Activated CD8-positive, alpha-beta memory T cell treated with anti-CD3 and anti-CD28 coated beads for 36 hours (primary cell): ENCODE data around the gene TOM1L2. TPM values are rescaled to one million over a fixed set of nuclear protein-coding genes. Genes with fewer than 3 reads are reported as not detected.

Source experiments
- CTCF ChIA-PET: fragments of 350-600 bp; sonication (Branson Sonifier 250); formaldehyde crosslinking; loops from one replicate; lab custom pipeline; 2021; ENCODE audit warnings: antibody characterized with exemption; lab: Charles Lee
- POLR2A ChIA-PET: fragments of 350-600 bp; sonication (Branson Sonifier 250); formaldehyde crosslinking; loops from one replicate; lab custom pipeline; 2021; ENCODE audit warnings: antibody characterized with exemption; lab: Charles Lee
- total RNA-seq, 2 experiments: library from RNA; stranded (reverse); gene quantifications; one replicate each; pipeline ENCODE4 v1.2.3, GENCODE V29; 2021

The TOM1L2 gene
- total RNA-seq, 2 experiments from 2014 or later, result 7.9 to 9.8 TPM

DNA sequence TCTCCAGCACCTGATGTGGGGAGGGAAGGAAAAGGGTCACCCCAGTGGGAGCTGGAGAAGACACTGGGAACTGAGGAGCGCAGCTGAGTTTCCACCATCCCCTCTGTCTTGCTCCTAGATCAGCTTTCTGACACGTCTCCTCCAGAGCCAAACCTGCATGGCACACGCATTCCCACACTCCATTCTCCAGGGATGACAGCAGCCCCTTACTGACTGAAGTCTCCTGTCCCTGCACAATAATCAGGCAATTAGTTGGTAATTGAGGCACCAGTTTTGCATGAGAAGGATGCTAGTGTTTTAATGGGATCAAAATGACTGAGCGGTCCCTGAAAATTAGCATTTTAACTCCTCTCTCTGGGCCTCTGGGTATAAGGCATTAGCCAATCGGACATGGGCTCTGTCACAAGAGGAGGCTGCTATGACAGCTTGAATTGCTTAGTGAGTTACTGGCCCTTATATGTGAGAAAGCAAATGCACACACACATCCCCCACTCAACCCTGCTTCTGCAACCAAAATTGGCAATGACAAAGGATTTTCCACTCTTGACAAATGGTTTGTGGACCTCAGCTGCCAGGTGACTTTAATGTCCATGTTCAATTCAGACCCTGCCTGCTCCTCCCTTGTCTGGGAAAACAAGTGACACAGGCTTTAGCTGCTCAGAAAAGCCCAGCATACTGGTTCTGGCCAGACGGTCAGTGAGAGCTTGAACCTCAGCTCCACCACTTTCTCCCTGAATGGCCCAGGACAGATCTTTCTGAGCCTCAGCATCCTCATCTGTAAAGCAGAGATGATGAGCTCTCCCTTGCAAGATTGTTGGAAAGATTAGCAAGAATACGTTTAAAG lies 78.2 kb downstream of the TOM1L2 start:
- ChIA-PET POLR2A (no interaction called here), CTCF (no interaction called here)

- CTCF ChIA-PET, result no interaction called here
- POLR2A ChIA-PET, result no interaction called here
Observed at GRCh38 chr17:17892731-17893130, 79.5 kb downstream of the TOM1L2 start.

GRCh38 chr17:17892009-17892408 lies 80.2 kb downstream of the TOM1L2 start:
- POLR2A ChIA-PET, result no interaction called here
- CTCF ChIA-PET, result interaction anchor here (0.7 to 0.9 kb wide), 3 partner anchors 78 to 141 kb away, joined by 3 read pairs; no protein-coding TSS in a partner anchor

- ChIA-PET POLR2A (no interaction called here), CTCF (interaction anchor here (0.6 to 1.8 kb wide), 9 partner anchors 16 to 148 kb away, joined by 3 to 5 read pairs (median 3); partner anchors contain the start of genes ATPAF2 and GID4)
Observed at GRCh38 chr17:17890773-17891759, 81.1 kb downstream of the TOM1L2 start.

DNA sequence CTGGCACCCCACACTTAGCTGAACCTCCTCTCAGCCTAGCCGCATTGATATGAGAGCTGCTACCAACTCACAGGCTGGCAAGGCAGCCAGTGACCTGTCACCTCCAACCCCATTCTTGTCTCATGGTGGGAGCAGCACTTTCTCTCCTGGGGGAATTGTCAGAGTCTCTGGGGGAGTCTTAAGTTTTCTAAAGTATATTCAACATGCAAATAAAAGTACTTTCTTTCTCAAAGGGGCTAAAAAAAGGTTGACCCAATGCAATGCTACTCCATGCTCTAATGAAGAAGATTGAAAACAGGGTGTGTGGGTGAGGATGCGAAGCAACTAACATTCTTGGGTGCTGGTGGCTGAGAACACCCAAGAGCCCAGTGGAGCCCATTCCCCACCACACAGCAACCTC lies 82.3 kb downstream of the TOM1L2 start:
- ChIA-PET CTCF (interaction anchor here (1.8 kb wide), 1 partner anchor 29 kb away, joined by 5 read pairs; no protein-coding TSS in a partner anchor), POLR2A (no interaction called here)

GRCh38 chr17:17888821-17889220 lies 83.4 kb downstream of the TOM1L2 start:
- POLR2A ChIA-PET, result no interaction called here

DNA sequence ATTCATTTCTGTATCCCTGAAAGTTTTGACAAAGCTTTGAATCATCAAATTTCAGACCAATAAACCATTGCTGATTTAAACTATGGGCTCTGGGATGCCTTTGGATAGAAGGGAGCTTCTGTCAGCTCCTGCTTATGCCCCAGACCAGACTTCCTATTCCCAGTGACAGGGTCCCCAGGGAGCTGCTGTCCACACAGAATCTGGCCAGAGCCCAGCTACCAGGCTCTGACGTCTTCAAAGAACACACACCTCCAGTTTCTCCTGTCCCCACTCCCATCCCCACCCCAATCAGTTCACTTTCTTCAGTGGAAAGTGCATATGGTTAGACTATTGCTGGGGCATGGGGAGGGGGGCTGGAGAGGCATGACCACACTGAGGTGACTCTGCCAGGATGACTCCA lies 83.8 kb downstream of the TOM1L2 start:
- CTCF ChIA-PET, result interaction anchor here (1.3 kb wide), 1 partner anchor 146 kb away, joined by 3 read pairs; no protein-coding TSS in a partner anchor
- POLR2A ChIA-PET, result no interaction called here

More at GRCh38 chr17:17888821-17889220, 83.4 kb downstream of the TOM1L2 start:
- CTCF ChIA-PET, result interaction anchor here (1.3 to 1.8 kb wide), 2 partner anchors 28 to 145 kb away, joined by 3 to 5 read pairs; no protein-coding TSS in a partner anchor

DNA sequence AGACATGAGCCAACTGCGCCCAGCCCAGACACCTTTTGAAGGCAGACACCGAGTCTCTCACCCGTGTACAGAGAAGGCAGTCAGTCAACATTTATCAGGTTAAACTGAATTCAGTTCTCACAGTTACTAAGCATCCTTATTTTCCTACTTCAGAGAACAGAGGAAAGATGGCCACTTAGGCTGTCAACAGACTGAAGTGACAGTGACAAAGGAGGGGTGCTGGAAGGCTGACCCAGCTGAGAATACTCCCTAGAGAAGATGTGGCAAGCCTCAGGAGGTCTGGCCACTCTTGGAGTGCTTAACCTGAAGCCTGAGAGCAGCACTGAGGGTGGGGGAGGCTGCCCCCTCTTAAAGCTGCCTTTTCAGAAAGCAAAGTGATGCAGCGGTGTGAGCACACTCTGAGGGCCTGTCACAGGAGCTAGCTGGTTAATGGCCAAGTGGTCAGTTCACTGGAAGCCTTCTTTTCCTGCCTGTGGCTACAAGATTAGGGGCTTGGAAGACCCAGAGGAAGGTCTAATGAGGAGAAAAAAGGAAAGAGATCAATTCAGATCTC lies 84.4 kb downstream of the TOM1L2 start:
- POLR2A ChIA-PET, result no interaction called here
- CTCF ChIA-PET, result no interaction called here

GRCh38 chr17:17886726-17887125 lies 85.5 kb downstream of the TOM1L2 start:
- POLR2A ChIA-PET, result no interaction called here
- CTCF ChIA-PET, result no interaction called here

GRCh38 chr17:17886226-17886625 lies 86.0 kb downstream of the TOM1L2 start:
- CTCF ChIA-PET, result no interaction called here
- POLR2A ChIA-PET, result no interaction called here

- ChIA-PET CTCF (interaction anchor here (1.1 to 1.7 kb wide), 2 partner anchors 34 to 149 kb away, joined by 4 to 5 read pairs; no protein-coding TSS in a partner anchor), POLR2A (interaction anchor here (0.6 kb wide), 1 partner anchor 110 kb away, joined by 3 read pairs; no protein-coding TSS in a partner anchor)
Observed at GRCh38 chr17:17884391-17885357, 87.5 kb downstream of the TOM1L2 start.

- CTCF ChIA-PET, result interaction anchor here (1.7 kb wide), 1 partner anchor 35 kb away, joined by 5 read pairs; no protein-coding TSS in a partner anchor
- POLR2A ChIA-PET, result no interaction called here
Observed at GRCh38 chr17:17883801-17884200, 88.4 kb downstream of the TOM1L2 start.

- ChIA-PET POLR2A (interaction anchor here (0.5 kb wide), 1 partner anchor 34 kb away, joined by 3 read pairs; no protein-coding TSS in a partner anchor), CTCF (no interaction called here)
Observed at GRCh38 chr17:17882082-17882581, 90.1 kb downstream of the TOM1L2 start.

- CTCF ChIA-PET, result no interaction called here
Observed at GRCh38 chr17:17880577-17881196, 91.5 kb downstream of the TOM1L2 start.

GRCh38 chr17:17877529-17878358 lies 94.5 kb downstream of the TOM1L2 start:
- POLR2A ChIA-PET, result no interaction called here
- CTCF ChIA-PET, result no interaction called here

More at GRCh38 chr17:17880577-17881196, 91.5 kb downstream of the TOM1L2 start:
- POLR2A ChIA-PET, result no interaction called here

DNA sequence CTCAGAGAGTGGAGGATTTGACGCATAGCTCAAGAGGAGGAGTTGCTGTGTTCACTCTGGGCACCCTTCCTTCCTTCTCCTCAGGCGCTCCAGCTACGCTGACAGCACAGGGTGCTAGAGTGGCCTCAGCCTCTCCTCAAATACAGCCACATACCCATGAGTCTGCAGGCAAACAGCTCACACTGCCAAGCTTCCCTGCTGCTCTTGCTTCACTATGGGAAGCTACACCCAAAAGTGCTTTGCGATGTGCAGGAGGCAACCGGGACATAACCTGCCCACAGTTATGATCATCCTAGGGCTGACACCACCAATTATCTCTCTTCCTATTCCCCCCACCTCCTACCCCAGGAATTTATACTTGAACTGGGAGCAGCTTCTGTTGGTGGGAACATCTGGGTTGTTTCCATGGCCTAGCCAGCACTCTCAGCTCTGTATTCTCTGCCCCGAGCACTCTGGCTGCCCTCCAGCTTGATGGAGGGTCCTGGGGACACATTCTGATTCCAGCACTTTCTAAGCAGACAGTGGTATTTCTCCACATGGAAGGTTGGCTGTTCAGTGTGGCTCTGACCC lies 95.2 kb downstream of the TOM1L2 start:
- POLR2A ChIA-PET, result no interaction called here
- CTCF ChIA-PET, result no interaction called here
